ENCODE data around the gene OR9Q1. TPM values are rescaled to one million over a fixed set of nuclear protein-coding genes. Genes with fewer than 3 reads are reported as not detected.

The OR9Q1 gene, protein sequence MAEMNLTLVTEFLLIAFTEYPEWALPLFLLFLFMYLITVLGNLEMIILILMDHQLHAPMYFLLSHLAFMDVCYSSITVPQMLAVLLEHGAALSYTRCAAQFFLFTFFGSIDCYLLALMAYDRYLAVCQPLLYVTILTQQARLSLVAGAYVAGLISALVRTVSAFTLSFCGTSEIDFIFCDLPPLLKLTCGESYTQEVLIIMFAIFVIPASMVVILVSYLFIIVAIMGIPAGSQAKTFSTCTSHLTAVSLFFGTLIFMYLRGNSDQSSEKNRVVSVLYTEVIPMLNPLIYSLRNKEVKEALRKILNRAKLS
- not detected for total RNA-seq

DNA sequence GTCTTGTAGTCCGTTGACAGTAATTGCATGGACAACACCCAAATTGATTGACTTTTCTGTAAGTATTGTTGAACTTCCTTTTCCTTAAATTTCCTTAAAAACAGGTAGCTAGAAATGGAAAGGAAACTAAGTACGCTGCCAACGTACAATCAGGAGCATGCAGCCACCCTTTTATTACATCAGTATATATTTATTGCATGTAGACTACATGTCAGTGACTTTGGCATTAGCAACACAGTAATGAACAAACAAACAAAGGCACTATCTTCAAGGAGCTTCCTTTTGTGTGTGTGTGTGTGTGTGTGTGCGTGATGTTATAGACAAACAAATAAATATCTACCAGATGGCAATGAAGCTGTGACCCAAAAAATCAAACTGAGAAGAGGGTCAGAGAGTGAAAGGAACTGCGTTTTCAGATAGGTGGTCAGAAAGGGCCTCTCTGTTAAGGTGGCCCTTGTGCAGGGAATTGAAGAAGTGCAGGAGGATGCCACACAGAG is at the start of gene OR9Q1:
TSS of gene OR9Q1 (plus strand) at position 447 of the 497 bp plus-strand sequence. CDS start 155,564 bp downstream, outside the sequence.
- intact Hi-C loops (cut with DNase I; ENCODE audit: low total_unique reads), result no loop called here
- H3K9me3 ChIP-seq, result no peaks in the 10 kb centered on the region
- H3K4me3 ChIP-seq, result no peak within 1 kb of the TSS
- WGBS, 2 donors (ENCODE audit: low coverage in 1 of 2), result 44 to 51% methylated on average over 5 of the region's 5 CpGs
- peak within 1 kb of the TSS; percentile 36 to 53 (median 48) for H3K27ac ChIP-seq
- no peak for DNase-seq
- TF ChIP-seq POLR2AphosphoS5 (IDR thresholded peaks at IDR 0.05), result no peak
- no peak for TF ChIP-seq POLR2A (IDR thresholded peaks at IDR 0.05)
- peaks cover 0 to 24% (median 15%) of the 10 kb centered on the region in 4 donors for H3K4me1 ChIP-seq
- H3K27me3 ChIP-seq, result no peaks in the 10 kb centered on the region
- H3K36me3 ChIP-seq, result no peaks in the 10 kb centered on the region
- in situ Hi-C loops (cut with MboI; ENCODE audit: low pct_ligation_motif_present in 1 of 4, low pct_unique_long_range_greater_than_20kb in 1 of 4, low sequenced_read_pairs in 3 of 4), result no loop called here

GRCh38 chr11:57974132-57974531 is 49.5 kb upstream of the OR9Q1 start:
- H3K36me3 ChIP-seq, result no peaks in the 10 kb centered on the region
- no peaks in the 10 kb centered on the region for H3K9me3 ChIP-seq
- WGBS, 2 donors (ENCODE audit: low coverage in 1 of 2), result 46 to 57% methylated on average over 1 of the region's 1 CpG
- in situ Hi-C loops (cut with MboI; ENCODE audit: low pct_ligation_motif_present in 1 of 4, low pct_unique_long_range_greater_than_20kb in 1 of 4, low sequenced_read_pairs in 3 of 4) (no loop called here), intact Hi-C loops (cut with DNase I; ENCODE audit: low total_unique reads) (no loop called here)
- DNase-seq, result no peak
- TF ChIP-seq POLR2AphosphoS5 (IDR thresholded peaks at IDR 0.05), result no peak
- TF ChIP-seq EP300 (IDR thresholded peaks at IDR 0.05; ENCODE audit: low read depth), result no peak
- no peak for TF ChIP-seq CTCF (IDR thresholded peaks at IDR 0.05)
- TF ChIP-seq POLR2A (IDR thresholded peaks at IDR 0.05), result no peak
- no peak overlapping the region for H3K27ac ChIP-seq
- no peaks in the 10 kb centered on the region for H3K27me3 ChIP-seq
- no peaks in the 10 kb centered on the region for H3K4me1 ChIP-seq
- no peak overlapping the region for H3K4me3 ChIP-seq

- in situ Hi-C loops (cut with MboI; ENCODE audit: low pct_ligation_motif_present in 1 of 4, low pct_unique_long_range_greater_than_20kb in 1 of 4, low sequenced_read_pairs in 3 of 4), result no loop called here
- TF ChIP-seq EP300 (IDR thresholded peaks at IDR 0.05; ENCODE audit: low read depth) (no peak), POLR2AphosphoS5 (IDR thresholded peaks at IDR 0.05) (no peak), POLR2A (IDR thresholded peaks at IDR 0.05) (no peak), CTCF (IDR thresholded peaks at IDR 0.05) (no peak)
- DNase-seq, result no peak
Observed at GRCh38 chr11:57974848-57975601, 48.7 kb upstream of the OR9Q1 start.

DNA sequence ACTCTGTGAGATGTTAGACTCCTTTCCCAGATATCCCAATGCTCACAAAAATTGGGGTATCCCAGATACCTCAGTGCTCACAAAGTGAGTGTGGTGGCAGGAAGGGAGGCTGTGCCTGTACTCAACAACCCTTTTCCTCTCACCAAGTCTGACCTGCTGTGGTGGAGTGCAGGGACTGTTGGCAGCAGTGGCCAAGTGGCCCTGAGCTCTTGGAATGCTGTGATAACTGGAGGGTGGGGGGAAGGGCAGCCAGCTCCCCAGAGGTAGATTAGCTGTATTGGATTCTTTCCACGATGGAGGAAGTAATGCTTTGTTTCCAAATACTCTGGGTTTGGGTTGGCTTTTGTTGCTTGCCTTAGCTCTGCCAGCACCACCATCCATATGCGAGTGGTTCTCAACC is 46.0 kb upstream of the OR9Q1 start:
- no peaks in the 10 kb centered on the region for H3K4me1 ChIP-seq
- no peaks in the 10 kb centered on the region for H3K36me3 ChIP-seq
- 36% methylated on average over 2 of the region's 2 CpGs; no CpG with 5 or more reads in 1 of the 2 donors for WGBS, 2 donors (ENCODE audit: low coverage in 1 of 2)
- in situ Hi-C loops (cut with MboI; ENCODE audit: low pct_ligation_motif_present in 1 of 4, low pct_unique_long_range_greater_than_20kb in 1 of 4, low sequenced_read_pairs in 3 of 4), result no loop called here
- no peaks in the 10 kb centered on the region for H3K9me3 ChIP-seq
- no peaks in the 10 kb centered on the region for H3K27me3 ChIP-seq
- intact Hi-C loops (cut with DNase I; ENCODE audit: low total_unique reads), result no loop called here
- no peak for DNase-seq
- H3K27ac ChIP-seq, result no peak overlapping the region
- TF ChIP-seq EP300 (IDR thresholded peaks at IDR 0.05; ENCODE audit: low read depth), result no peak
- no peak for TF ChIP-seq CTCF (IDR thresholded peaks at IDR 0.05)
- TF ChIP-seq POLR2AphosphoS5 (IDR thresholded peaks at IDR 0.05), result no peak
- TF ChIP-seq POLR2A (IDR thresholded peaks at IDR 0.05), result no peak
- H3K4me3 ChIP-seq, result no peak overlapping the region

More at GRCh38 chr11:57974848-57975601, 48.7 kb upstream of the OR9Q1 start:
- Histone ChIP-seq H3K9me3 (no peaks in the 10 kb centered on the region), H3K4me3 (no peak overlapping the region), H3K4me1 (no peaks in the 10 kb centered on the region), H3K36me3 (no peaks in the 10 kb centered on the region), H3K27ac (no peak overlapping the region), H3K27me3 (no peaks in the 10 kb centered on the region)
- 69 to 85% methylated on average over 3 to 15 of the region's 15 CpGs for WGBS, 2 donors (ENCODE audit: low coverage in 1 of 2)
- intact Hi-C loops (cut with DNase I; ENCODE audit: low total_unique reads), result no loop called here

Data from transverse colon (tissue), 4 donors.